GM12874 (cell line): ENCODE measurements around the gene ANXA10.

ENCODE experiments used
- CTCF ChIP-seq: IDR thresholded peaks from 2 replicates; pipeline ENCODE4 v1.5.1; 2011; ENCODE audit warnings: low read depth, mild to moderate bottlenecking, control low read depth, low read length, moderate library complexity; ENCODE audit not compliant: insufficient read depth

ANXA10 gene

DNA sequence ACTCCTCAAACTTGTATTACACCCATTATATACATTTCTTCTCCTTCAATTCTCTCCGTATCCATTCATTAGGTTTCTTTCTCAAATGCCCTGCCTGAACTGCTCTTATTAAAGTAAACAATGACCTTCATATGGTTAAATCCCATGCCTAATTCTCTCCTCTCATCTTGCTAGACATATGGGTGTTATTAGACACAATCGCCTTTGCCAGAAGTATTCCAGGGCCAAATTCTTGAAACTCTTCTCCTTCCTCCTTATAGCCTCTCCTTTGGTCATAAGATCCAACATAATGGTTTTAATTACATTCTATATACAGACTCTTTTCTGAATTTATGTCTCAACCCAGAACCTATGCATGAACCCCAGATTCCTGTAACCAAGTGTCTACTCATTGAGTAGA, 4.8 kb downstream of the ANXA10 start:
- TF ChIP-seq CTCF: no peak

DNA sequence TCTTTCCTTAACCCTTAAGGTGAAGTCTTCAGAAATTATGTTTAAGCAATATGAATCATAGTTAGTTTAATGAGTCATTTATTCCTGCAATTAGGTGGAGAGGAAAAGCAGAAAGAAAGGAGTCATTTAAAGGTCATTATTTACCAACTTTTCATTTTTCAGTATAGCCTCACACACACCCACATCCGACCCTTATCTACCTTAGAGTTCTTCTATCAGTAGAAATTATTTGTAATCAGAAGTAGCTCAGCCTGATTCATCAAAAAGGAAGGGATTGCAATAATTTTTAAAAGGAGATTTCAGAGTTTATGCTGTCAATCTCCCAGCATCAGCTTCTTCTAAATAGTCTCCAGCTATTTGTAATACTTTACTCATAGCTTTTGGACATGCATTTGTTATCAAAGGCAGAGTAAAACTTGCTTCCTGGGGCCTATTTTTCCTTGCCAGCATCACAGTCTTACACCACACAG, 5.9 kb downstream of the ANXA10 start:
- no peak for TF ChIP-seq CTCF

GRCh38 chr4:168099195-168099594, 6.9 kb downstream of the ANXA10 start:
- no peak for TF ChIP-seq CTCF

DNA sequence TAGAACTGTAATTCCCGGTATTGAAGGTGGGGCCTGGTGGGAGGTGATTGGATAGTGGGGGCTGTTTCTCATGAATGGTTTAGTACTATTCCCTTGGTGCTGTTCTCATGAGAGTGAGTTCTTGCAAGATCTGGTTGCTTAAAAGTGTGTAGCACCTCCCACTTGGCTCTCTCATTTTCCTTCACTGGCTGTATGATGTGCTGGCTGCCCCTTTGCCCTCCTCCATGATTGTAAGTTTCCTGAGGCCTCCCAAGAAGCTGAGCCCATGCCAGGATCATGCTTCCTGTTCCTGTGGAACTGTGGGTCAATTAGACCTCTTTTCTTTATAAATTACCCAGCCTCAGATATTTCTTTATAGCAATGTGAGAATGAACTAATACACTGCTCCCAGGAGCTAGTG, 8.7 kb downstream of the ANXA10 start:
- no peak for TF ChIP-seq CTCF

DNA sequence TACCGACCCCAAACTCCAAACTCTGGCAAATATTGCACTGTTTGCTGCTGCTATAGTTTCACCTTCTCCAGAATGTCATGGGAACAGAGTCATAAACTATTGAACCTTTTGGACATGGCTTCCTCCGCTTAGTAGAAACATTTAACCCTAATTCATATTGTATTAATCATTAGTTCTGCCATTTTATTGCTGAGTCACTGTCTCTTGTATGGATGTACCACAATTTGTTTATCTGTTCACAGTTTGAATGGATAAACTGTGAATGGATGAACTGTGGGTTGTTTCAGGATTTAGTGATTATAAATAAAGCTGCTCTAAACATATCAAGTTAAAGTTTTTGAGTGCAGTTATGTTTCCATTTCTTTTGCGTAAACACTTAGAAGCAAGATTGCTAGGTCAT, 10.1 kb downstream of the ANXA10 start:
- no peak for TF ChIP-seq CTCF

DNA sequence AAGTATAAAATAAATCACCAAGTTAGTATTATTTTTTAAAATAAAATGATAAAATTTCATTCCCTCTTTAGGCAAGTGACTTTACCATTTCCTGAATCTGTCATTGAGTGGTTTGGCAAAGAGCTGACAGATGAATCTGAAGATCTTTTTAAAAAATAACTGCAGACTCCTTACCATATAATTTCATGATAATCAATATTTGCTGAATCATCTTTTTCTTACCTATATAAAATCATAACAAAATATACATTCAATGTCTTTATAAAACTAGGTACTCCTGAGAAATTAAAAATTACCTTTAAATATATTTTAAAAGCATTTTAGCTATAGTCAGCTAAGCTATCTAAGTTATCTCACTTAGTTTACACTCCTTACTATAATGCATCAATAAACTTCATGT, 17.2 kb downstream of the ANXA10 start:
- TF ChIP-seq CTCF: no peak

- no peak for TF ChIP-seq CTCF
These were observed 25.8 kb downstream of the ANXA10 start for GRCh38 chr4:168118116-168118655.
